Measurements from ENCODE around the gene SPOCD1.

SPOCD1 gene

DNA sequence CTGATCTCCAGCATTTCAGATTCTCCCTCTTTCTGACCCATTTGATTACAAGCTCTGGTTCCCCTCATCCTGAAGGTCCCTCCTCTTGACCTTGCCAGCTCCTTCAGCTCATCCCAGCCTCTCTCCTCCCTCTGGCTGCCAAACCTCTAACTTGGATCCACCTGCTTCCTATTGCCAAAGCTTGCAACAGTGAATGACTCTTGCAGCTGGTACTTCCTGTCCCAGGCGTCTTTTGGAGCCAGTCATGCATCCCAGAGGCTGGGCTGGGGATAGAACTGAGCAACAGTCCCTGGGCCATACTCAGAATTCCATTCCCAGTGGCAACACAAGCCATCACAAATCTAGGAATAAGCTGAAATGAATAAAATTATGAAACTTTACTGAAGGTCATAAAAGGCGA lies 27.7 kb upstream of the SPOCD1 start:
- Mint-ChIP-seq H3K4me3 (no peak overlapping the region), H3K27me3 (ENCODE audit: low read depth) (peaks cover 4% of the 10 kb centered on the region), H3K4me1 (peaks cover 4% of the 10 kb centered on the region), H3K36me3 (ENCODE audit: low read depth) (no peaks in the 10 kb centered on the region), H3K9me3 (no peaks in the 10 kb centered on the region), H3K27ac (no peak overlapping the region)
- TF ChIP-seq, protein P1, sequence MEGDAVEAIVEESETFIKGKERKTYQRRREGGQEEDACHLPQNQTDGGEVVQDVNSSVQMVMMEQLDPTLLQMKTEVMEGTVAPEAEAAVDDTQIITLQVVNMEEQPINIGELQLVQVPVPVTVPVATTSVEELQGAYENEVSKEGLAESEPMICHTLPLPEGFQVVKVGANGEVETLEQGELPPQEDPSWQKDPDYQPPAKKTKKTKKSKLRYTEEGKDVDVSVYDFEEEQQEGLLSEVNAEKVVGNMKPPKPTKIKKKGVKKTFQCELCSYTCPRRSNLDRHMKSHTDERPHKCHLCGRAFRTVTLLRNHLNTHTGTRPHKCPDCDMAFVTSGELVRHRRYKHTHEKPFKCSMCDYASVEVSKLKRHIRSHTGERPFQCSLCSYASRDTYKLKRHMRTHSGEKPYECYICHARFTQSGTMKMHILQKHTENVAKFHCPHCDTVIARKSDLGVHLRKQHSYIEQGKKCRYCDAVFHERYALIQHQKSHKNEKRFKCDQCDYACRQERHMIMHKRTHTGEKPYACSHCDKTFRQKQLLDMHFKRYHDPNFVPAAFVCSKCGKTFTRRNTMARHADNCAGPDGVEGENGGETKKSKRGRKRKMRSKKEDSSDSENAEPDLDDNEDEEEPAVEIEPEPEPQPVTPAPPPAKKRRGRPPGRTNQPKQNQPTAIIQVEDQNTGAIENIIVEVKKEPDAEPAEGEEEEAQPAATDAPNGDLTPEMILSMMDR (IDR thresholded peaks at IDR 0.05; ENCODE audit: unreplicated experiment in 3 of 3), result no peak

DNA sequence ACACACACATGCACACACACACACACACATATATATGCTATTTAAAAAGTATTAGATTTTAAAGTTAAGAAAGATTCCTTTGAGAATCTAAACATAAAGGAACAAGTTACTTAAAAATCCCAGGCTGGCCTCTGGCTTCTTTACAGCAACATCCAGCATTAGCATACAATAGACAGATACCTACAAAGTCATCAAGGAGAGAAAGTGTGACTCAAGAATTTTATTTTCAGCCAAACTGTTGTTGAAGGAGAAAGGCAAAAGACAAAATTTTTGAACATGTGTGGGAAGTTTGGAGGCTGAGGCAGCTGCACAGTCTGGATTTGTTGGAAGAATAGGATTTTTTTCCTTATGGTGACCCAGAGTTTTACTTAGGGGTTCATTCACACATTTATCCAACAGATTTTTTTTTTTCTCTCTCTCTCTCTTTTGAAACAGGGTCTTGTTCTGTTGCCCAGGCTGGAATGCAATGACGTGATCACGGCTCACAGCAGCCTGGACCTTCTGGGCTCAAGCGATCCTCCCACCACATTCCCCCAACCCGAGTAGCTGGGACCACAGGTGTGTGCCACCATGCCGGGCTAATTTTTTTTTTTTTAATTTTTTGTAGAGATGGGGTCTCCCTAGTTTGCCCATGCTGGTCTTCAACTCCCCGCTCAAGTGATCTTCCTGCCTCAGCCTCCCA lies 24.0 kb upstream of the SPOCD1 start:
- TF ChIP-seq, protein P1 (IDR thresholded peaks at IDR 0.05; ENCODE audit: unreplicated experiment in 3 of 3), result no peak
- Mint-ChIP-seq H3K27ac (no peak overlapping the region), H3K4me3 (no peak overlapping the region), H3K27me3 (ENCODE audit: low read depth) (no peaks in the 10 kb centered on the region), H3K4me1 (peaks cover 4% of the 10 kb centered on the region), H3K36me3 (ENCODE audit: low read depth) (no peaks in the 10 kb centered on the region), H3K9me3 (no peaks in the 10 kb centered on the region)

DNA sequence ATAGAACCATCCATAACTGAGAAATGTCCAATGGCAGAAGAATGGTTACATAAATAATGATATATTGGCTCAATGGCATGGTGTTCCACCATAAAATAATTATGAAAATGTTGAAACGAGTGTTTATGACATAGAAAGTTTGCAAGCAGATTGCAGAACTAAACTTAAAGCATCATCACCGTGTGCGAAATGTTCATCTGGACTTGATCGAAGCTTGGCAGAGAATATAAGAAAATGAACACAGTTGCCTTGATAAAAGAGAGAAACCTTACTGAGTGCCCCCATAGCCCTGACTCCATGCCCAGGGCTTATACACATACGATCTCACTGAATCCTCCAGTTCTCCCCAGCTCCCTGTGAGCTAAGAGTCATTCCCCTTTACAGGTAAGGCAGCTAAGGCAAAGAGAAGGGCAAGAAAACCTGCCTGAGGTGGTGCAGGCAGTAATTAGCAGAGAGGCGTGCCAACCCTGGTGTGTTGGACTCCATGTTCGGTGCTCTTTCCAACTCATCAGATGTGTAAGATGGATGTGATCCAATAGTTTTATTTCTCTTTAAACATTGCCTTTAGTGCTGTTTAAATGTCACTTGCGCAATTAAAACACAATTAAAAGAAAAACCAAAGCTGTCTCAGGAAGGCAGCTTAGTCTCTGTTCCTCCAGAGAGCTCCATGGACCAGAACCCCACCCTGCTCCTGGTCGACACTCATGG lies 21.8 kb upstream of the SPOCD1 start:
- H3K9me3 Mint-ChIP-seq, result no peaks in the 10 kb centered on the region
- no peaks in the 10 kb centered on the region for H3K27me3 Mint-ChIP-seq (ENCODE audit: low read depth)
- no peaks in the 10 kb centered on the region for H3K36me3 Mint-ChIP-seq (ENCODE audit: low read depth)
- no peaks in the 10 kb centered on the region for H3K4me1 Mint-ChIP-seq
- H3K4me3 Mint-ChIP-seq, result no peak overlapping the region
- TF ChIP-seq, protein P1 (IDR thresholded peaks at IDR 0.05; ENCODE audit: unreplicated experiment in 3 of 3), result no peak
- H3K27ac Mint-ChIP-seq, result no peak overlapping the region

DNA sequence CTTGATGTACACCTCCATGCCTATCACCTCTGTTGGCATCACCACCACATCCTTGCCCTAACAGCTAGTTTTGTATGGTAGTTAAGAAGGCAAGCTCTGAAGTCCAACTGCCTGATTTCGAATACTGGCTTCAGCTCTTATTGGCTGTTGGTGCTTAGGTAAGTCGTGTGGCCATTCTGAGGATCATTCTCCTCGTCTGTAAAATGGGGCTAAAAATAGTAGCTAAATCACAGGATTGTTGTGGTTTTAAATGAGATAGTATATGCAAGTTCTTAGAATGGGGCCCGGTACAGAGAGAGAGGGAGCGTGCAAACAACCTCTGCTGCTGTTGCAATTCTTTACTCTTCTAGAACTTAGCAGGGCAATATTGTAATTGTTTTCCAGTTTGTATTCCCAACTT lies 20.8 kb upstream of the SPOCD1 start:
- no peak overlapping the region for H3K4me3 Mint-ChIP-seq
- H3K27me3 Mint-ChIP-seq (ENCODE audit: low read depth), result no peaks in the 10 kb centered on the region
- TF ChIP-seq, protein P1 (IDR thresholded peaks at IDR 0.05; ENCODE audit: unreplicated experiment in 3 of 3), result no peak
- no peaks in the 10 kb centered on the region for H3K36me3 Mint-ChIP-seq (ENCODE audit: low read depth)
- H3K4me1 Mint-ChIP-seq, result peaks cover 4% of the 10 kb centered on the region
- no peak overlapping the region for H3K27ac Mint-ChIP-seq
- no peaks in the 10 kb centered on the region for H3K9me3 Mint-ChIP-seq

DNA sequence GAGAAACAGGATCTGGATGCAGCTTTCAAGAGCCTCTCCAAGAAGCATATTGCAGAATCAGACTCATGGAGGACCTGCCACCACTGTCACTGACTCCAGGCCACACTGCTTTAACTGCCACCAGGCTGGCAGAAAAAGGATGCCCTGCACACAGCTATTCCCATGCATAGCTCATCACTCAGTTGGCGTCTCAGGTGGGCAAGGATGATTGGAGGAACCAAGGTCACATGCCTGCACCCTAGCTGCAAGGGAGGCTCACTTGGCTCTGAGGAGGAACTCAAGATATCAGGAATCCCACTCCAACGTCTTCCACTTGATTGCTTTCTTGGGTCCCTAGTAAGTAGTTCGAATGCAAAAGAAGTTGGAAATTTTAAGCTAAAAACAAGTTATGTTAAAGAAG lies 19.6 kb upstream of the SPOCD1 start:
- no peaks in the 10 kb centered on the region for H3K36me3 Mint-ChIP-seq (ENCODE audit: low read depth)
- H3K4me3 Mint-ChIP-seq, result no peak overlapping the region
- H3K27me3 Mint-ChIP-seq (ENCODE audit: low read depth), result no peaks in the 10 kb centered on the region
- TF ChIP-seq, protein P1 (IDR thresholded peaks at IDR 0.05; ENCODE audit: unreplicated experiment in 3 of 3), result no peak
- no peaks in the 10 kb centered on the region for H3K9me3 Mint-ChIP-seq
- peaks cover 4% of the 10 kb centered on the region for H3K4me1 Mint-ChIP-seq
- H3K27ac Mint-ChIP-seq, result no peak overlapping the region

DNA sequence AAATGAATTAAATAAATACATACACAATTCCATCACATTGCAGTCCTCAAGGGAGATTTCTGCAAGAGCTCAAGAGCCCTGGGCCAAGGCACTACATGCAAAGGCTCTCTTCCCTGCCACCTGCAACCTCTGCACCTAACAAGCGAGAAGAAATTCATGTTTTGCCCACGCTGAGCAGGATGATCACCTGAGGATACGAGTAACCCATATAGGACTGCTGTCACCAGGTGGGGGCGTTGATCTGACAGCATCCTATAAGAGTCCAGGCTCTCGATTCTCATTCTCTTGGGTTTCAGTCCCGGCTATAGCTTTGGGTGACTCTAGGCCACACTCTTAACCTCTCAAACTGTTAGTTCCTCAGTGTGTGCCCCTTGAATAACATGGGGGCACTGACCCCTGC lies 18.7 kb upstream of the SPOCD1 start:
- H3K27ac Mint-ChIP-seq, result no peak overlapping the region
- no peak overlapping the region for H3K4me3 Mint-ChIP-seq
- no peaks in the 10 kb centered on the region for H3K36me3 Mint-ChIP-seq (ENCODE audit: low read depth)
- H3K27me3 Mint-ChIP-seq (ENCODE audit: low read depth), result no peaks in the 10 kb centered on the region
- H3K9me3 Mint-ChIP-seq, result no peaks in the 10 kb centered on the region
- TF ChIP-seq, protein P1 (IDR thresholded peaks at IDR 0.05; ENCODE audit: unreplicated experiment in 3 of 3), result no peak
- H3K4me1 Mint-ChIP-seq, result peaks cover 4% of the 10 kb centered on the region
